Measurements from ENCODE around the gene SINHCAF. TPM values are rescaled to one million over a fixed set of nuclear protein-coding genes. Genes with fewer than 3 reads are reported as not detected.

SINHCAF gene
- total RNA-seq, 1 donor from 2014 or later = 45.7 TPM

DNA sequence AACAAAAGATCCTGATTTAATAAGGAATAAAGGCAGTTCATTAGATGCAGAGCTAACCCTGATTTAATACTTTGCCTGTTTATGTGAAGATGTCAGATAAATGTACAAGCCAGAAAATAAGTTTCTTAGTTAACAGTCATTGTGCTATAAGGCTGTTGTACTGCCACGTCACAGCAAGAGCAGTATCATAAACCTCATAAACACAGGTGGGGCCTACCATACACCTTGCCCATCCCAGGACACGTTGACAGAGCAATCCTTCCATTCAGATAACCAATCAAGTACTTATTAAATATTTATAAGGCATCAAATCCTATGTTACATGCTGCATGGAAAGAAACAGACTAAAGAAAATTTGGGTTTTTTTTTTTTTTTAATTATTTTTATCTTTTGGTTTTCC lies 36.5 kb downstream of the SINHCAF start:
- intact Hi-C loops (cut with DNase I) = no loop called here
- no peaks in the 10 kb centered on the region for H3K27me3 ChIP-seq
- H3K27ac ChIP-seq = no peak overlapping the region
- peaks cover 62% of the 10 kb centered on the region for H3K36me3 ChIP-seq
- no peaks in the 10 kb centered on the region for H3K4me1 ChIP-seq
- H3K4me3 ChIP-seq = no peak overlapping the region
- DNase-seq (no peak), ATAC-seq (no peak)
- no peaks in the 10 kb centered on the region for H3K9me3 ChIP-seq
- TF ChIP-seq, protein P1, sequence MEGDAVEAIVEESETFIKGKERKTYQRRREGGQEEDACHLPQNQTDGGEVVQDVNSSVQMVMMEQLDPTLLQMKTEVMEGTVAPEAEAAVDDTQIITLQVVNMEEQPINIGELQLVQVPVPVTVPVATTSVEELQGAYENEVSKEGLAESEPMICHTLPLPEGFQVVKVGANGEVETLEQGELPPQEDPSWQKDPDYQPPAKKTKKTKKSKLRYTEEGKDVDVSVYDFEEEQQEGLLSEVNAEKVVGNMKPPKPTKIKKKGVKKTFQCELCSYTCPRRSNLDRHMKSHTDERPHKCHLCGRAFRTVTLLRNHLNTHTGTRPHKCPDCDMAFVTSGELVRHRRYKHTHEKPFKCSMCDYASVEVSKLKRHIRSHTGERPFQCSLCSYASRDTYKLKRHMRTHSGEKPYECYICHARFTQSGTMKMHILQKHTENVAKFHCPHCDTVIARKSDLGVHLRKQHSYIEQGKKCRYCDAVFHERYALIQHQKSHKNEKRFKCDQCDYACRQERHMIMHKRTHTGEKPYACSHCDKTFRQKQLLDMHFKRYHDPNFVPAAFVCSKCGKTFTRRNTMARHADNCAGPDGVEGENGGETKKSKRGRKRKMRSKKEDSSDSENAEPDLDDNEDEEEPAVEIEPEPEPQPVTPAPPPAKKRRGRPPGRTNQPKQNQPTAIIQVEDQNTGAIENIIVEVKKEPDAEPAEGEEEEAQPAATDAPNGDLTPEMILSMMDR (IDR thresholded peaks at IDR 0.05) = no peak

DNA sequence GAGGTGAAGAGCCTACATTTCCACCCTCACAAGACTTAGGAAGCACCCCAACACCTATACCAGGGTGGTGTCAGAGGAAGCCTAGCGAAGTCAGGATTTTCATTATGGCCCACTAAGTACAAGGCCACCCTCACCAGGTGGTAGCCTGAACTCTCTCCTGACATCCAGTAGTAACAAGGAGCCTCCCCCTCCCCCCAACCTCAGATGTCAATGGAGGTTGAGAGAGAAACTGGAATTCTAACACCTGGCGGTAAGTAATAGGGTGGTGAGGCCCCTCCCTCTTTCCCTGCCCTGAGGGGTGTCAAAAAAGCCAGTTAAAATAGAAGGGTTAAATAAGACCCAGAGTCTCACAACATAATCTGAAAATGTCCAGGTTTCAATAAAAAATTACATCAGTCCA lies 37.6 kb downstream of the SINHCAF start:
- Histone ChIP-seq H3K27me3 (no peaks in the 10 kb centered on the region), H3K27ac (no peak overlapping the region), H3K4me1 (no peaks in the 10 kb centered on the region), H3K4me3 (no peak overlapping the region), H3K9me3 (no peaks in the 10 kb centered on the region), H3K36me3 (peaks cover 57% of the 10 kb centered on the region)
- no peak for ATAC-seq
- TF ChIP-seq, protein P1 (IDR thresholded peaks at IDR 0.05) = no peak
- no peak for DNase-seq
- intact Hi-C loops (cut with DNase I) = no loop called here

DNA sequence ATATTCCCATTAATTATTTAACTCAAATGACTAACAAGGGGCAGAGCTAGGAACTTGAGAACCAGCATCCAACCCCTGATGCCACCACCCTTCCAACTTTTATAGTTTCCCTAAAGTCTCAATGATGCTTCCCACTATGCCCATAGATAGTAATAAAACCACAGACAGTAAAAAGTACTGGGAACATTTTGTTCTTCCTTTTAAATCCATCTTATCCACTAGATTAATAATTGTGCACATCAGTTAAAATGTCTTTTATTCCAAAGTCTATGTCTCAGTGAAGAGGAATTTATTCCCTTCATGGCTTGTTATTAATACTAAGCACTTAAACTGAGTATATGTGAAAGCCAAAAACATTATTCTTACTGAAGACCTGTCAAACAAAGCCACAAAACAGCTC lies 45.8 kb downstream of the SINHCAF start:
- intact Hi-C loops (cut with DNase I) = no loop called here
- DNase-seq = no peak
- no peak overlapping the region for H3K27ac ChIP-seq

DNA sequence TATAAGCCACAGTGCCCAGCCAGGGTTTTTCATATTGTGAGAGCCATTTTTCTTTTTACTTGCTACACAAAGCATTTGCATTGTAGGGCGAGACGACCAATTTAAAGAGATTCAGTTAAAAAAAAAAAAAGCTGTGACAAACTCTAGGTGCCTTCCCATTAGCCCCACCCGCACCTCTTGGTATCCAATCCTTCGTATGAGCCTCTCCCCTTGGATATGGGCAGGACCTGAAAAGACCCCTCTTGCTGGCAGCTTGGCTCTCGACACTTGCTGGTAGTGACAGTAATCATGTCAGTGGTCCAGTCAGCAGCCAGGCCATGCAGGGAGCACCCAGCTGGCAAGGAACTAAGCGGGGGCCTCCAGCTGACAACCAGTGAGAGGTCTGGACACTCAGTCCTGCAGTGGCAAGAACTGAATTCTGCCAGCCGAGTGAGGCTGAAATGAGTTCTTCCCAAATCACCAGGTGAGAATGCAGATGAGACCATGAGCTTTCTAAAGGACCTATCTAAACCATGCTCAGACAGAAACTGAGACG lies 46.5 kb downstream of the SINHCAF start:
- peaks cover 21% of the 10 kb centered on the region for H3K36me3 ChIP-seq
- no peaks in the 10 kb centered on the region for H3K4me1 ChIP-seq
- no peaks in the 10 kb centered on the region for H3K27me3 ChIP-seq
- intact Hi-C loops (cut with DNase I) = no loop called here
- TF ChIP-seq, protein P1 (IDR thresholded peaks at IDR 0.05) = no peak
- DNase-seq (no peak), ATAC-seq (no peak)
- H3K27ac ChIP-seq = no peak overlapping the region
- no peak overlapping the region for H3K4me3 ChIP-seq
- no peaks in the 10 kb centered on the region for H3K9me3 ChIP-seq

More for the DNA sequence above, 45.8 kb downstream of the SINHCAF start:
- no peaks in the 10 kb centered on the region for H3K27me3 ChIP-seq
- no peaks in the 10 kb centered on the region for H3K4me1 ChIP-seq
- peaks cover 28% of the 10 kb centered on the region for H3K36me3 ChIP-seq
- TF ChIP-seq, protein P1 (IDR thresholded peaks at IDR 0.05) = no peak
- ATAC-seq = no peak
- H3K4me3 ChIP-seq = no peak overlapping the region
- H3K9me3 ChIP-seq = no peaks in the 10 kb centered on the region

DNA sequence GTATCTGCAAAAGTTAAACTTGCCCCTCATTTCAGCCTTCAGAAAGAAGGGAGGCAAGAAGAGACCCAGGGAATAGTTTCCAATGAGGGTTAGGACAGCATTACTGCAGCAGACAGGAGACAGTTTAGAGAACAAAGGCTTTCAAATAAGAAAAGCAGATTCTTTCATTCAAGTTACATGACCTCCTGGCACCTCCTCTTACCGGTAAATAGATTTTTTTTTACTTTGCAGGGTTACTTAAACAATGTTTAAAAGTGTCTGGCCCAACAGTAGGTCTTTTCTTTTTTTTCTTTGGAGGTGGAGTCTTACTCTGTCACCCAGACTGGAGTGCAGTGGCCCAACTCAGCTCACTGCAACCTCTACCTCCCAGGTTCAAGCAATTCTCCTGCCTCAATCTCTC lies 47.1 kb downstream of the SINHCAF start:
- Histone ChIP-seq H3K4me1 (no peaks in the 10 kb centered on the region), H3K27me3 (no peaks in the 10 kb centered on the region), H3K4me3 (no peak overlapping the region), H3K36me3 (peaks cover 18% of the 10 kb centered on the region), H3K27ac (no peak overlapping the region), H3K9me3 (no peaks in the 10 kb centered on the region)
- intact Hi-C loops (cut with DNase I) = no loop called here
- TF ChIP-seq, protein P1 (IDR thresholded peaks at IDR 0.05) = no peak
- DNase-seq (no peak), ATAC-seq (no peak)

DNA sequence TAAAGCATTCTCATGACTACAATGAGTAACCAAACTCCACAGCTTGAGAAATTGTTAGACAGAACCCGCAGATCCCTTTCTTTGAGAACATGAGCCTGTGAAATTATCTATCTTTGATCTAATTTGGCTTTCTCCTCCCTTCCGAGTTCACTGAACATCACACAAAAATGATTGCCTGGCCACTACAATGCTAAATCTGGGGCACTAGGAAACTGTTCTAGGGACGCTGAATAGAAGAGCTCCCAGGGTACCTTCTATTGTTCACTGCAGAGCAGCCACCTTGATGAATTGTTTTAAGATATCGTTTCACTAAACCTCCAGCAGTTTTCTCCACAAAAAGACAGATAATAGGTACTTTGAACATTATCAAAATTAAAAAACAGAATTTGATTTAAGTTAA lies 47.5 kb downstream of the SINHCAF start:
- H3K9me3 ChIP-seq = no peaks in the 10 kb centered on the region
- intact Hi-C loops (cut with DNase I) = no loop called here
- H3K27ac ChIP-seq = no peak overlapping the region
- H3K4me3 ChIP-seq = no peak overlapping the region
- H3K36me3 ChIP-seq = peaks cover 16% of the 10 kb centered on the region
- TF ChIP-seq, protein P1 (IDR thresholded peaks at IDR 0.05) = no peak
- ATAC-seq (no peak), DNase-seq (no peak)
- no peaks in the 10 kb centered on the region for H3K27me3 ChIP-seq
- H3K4me1 ChIP-seq = no peaks in the 10 kb centered on the region
